ENCODE measurements around the gene NT5C3B.
A peak's percentile ranks its signal among the peaks of the same experiment; 100 is the strongest.
"Not testable (repeated sequence)": the region's sequence is repeated elsewhere in the genome, so short reads cannot be mapped to it uniquely, and the experiment has no call there.

The NT5C3B gene

DNA sequence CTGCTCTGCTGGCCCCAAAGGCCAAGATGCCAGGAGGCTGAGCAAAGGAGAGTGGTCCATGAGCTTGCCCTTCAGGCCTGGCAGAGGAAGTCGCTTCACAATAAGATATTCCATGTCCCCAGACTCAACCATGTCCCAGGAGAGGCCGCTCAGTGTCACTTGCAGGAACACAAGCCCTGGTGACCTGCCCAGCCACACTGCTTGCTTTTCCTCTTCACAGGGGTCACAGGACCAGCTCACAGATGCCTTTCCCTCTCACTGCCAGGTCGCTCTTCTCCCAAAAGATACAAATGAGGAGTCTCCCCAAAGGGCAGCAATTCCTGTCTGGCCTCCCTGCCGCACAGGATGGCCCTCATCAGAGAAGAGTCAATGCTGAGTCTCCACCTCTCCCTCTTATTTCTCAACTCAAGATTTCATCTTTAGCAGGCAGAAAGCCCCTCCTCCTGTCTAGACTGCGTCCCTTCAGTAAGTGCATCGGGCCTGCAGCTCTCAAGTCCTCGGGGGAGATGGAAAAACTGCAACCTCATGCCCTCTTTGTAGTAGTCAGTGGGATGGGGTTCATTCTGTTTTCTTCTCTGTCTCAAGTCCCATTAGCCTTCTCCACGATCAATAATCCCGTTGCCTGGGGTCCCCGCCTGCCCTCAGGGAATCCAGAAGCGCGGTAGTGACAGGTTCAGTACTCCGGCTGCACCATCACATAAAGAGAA is 54.5 kb downstream of the NT5C3B start:
- no peak for DNase-seq

DNA sequence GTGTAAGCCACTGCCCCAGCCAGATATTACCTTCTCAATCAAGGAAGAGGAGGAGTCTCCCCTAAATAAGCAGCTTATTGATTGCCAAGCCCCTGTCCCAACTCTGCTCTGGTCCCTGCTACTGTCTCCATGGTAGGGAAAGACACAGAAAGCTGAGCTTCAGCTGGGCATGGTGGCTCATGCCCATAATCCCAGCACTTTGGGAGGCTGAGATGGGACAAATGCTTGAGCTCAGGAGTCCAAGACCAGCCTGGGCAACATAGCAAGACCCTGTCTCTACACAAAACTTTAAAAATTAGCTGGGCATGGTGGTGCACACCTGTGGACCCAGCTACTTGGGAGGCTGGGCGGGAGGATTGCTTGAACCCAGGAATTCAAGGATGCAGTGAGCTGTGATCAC is 56.1 kb downstream of the NT5C3B start:
- DNase-seq, result no peak

DNA sequence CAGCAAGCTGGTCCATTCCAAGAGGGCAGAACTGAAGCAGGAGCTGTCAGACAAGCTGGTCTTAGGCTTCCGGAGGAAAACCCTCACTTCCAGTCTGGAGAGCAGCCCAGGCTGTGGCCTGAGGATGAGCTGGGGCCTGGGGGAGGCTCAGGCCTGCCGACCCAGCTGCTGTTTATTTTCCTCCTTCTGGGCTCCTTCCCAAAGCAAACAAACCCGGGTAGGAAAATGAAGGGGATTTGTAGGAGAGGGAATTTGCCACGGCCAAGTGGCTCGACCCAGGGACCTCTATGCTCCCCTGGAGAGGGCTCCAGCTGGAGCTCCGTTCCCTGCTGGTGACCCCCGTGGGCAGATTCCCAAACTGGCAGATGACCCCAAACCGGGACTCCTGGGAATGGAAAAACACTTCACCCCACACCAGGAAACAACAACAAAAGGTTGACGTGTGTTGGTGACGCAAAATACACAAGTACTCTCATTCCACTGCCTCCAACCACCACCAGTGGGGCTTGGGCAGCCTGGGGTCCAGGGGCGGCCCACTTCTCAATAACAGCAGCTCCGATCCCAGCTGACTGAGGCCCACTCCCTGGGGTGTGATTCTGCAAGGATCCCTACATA is 58.4 kb downstream of the NT5C3B start:
- DNase-seq, result peak; percentile 79

DNA sequence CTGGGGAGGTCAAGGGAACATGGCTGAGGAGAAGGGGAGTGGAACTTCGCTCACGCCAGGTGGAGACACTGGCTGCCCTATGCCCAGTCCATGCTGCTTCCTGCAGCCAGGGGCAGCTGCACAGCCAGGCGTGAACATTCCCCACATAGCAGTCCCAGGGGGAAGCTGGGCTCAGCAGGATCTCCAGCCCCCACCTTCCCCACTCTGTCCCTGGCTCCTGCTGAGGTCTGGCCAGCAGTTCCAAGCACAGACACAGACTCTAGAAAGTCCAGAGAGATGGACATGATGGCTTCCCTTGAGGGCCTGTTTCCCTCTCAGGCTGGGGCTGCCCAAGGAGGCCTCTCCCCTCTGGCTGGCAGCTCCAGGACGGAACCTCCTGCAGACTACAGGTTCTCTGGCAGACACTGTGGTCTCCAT is 58.9 kb downstream of the NT5C3B start:
- DNase-seq, result peak; percentile 22

DNA sequence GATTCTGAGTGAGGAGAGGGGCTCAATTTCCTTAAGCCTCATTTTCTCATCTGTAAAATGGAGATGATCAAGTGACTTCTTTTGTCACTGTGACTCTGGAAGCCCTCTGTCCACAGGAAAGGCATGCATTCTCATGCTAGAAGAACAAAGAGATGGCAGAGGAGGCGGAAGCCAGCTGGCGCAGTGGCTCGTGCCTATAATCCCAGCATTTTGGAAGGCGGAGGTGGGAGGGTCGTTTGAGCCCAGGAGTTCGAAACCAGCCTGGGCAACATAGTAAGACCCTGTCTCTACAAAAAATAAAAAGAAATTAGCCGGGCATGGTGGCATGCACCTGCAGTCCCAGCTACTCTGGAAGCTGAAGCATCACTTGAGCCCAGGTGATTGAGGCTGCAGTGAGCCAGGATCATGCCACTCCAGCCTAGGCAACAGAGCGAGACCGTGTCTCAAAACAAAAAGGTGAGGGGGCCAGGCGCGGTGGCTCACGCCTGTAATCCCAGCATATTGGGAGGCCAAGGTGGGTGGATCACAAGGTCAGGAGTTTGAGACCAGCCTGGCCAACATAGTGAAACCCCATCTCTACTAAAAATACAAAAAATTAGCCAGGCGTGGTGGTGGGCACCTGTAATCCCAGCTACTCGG is 59.7 kb downstream of the NT5C3B start:
- DNase-seq, result not testable (repeated sequence)

DNA sequence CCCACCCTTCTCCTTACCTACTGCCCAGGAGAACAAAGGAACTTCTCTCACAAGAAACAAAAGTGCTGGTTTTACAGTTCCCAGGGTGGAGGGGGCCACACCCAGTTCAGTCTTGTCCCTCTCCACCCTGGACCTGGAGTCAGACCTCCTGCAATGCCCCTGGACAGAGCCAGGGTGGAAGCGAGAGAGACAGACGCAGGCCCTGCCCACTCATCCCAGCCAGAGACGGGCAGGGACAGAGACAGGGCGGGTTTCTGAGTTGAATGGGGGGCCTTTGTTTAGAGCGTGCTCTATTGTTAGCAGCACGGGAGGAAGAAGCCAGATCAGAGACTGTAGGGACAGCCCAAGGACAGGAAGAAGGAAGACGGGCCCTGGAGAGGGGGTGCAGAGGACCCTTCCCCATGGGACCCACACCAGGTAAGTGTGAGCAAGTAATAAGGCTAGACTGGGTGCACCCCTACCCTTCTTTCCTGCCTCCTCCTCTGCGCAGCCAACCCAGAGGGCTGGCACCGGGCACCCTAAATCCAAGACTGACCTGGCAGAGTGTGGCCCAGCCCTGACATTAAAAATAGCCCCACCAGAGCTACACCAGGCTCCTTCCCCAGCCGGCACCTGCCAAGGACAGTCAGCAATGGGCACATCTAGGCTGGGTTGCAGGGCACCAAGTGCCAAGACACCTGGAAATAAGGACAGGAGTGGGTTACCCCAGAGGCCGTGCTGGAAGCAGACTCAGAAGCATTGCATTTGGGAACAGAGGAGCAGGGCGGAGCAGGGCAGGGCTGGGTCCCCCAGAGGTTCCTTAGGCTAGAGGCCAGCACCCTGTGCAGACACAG is 60.4 kb downstream of the NT5C3B start:
- DNase-seq, result no peak
